GM12878 (cell line): Measurements from ENCODE around the gene SAXO1.

Source experiments
- ATF7 ChIP-seq: fragments of 450-650 bp; IDR thresholded peaks from 2 replicates; pipeline ENCODE4 v1.6.1; 2016; ENCODE audit warnings: low read depth, mild to moderate bottlenecking
- CBX5 ChIP-seq: sonication (generic); IDR thresholded peaks from 2 replicates; pipeline ENCODE4 v1.6.1; 2016; ENCODE audit warnings: low read depth, moderate library complexity, mild to moderate bottlenecking, inconsistent platforms
- POLR2A ChIP-seq: IDR thresholded peaks from 2 replicates; pipeline ENCODE4 v1.6.1; 2011; ENCODE audit warnings: low read depth, mild to moderate bottlenecking, low read length
- TF ChIP-seq, protein P1 (sequence below): IDR thresholded peaks from 2 replicates; pipeline ENCODE4 v1.6.1; 2012; ENCODE audit warnings: mild to moderate bottlenecking, low read depth, low read length
- TF ChIP-seq, protein P2 (sequence below): fragments of 450-650 bp; conservative IDR thresholded peaks from 2 replicates; pipeline ENCODE4 v1.6.1; 2017; ENCODE audit warnings: mild to moderate bottlenecking, moderate library complexity
- TF ChIP-seq, protein P3 (sequence below): fragments of 450-650 bp; IDR thresholded peaks from 2 replicates; pipeline ENCODE4 v1.6.1; 2017; ENCODE audit warnings: mild to moderate bottlenecking, moderate library complexity
- TF ChIP-seq, protein P4 (sequence below): IDR thresholded peaks from 2 replicates; pipeline ENCODE4 v1.6.1; 2011; ENCODE audit warnings: mild to moderate bottlenecking, low read depth, low read length, moderate library complexity; ENCODE audit not compliant: insufficient replicate concordance

DNA sequence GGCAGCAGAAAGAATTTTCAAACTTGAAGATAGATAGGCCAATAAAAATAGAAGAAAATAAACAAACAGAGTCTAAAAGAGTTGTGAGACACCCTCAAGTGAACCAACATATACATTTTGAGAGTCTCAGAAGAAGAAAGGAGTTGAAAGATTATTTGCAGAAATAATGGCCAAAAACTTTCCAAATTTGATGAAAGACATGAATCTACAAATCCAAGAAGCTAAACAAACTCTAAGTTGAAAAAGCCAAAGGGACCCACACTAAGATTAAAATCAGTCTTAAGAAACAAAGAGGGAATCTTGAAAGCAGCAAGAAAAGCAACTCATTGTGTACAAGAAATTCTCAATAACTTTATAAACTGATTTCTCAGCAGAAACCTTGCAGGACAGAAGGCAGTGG is 137.0 kb downstream of the SAXO1 start:
- TF ChIP-seq CBX5 (no peak), POLR2A (no peak), ATF7 (no peak)
- TF ChIP-seq, protein P1, sequence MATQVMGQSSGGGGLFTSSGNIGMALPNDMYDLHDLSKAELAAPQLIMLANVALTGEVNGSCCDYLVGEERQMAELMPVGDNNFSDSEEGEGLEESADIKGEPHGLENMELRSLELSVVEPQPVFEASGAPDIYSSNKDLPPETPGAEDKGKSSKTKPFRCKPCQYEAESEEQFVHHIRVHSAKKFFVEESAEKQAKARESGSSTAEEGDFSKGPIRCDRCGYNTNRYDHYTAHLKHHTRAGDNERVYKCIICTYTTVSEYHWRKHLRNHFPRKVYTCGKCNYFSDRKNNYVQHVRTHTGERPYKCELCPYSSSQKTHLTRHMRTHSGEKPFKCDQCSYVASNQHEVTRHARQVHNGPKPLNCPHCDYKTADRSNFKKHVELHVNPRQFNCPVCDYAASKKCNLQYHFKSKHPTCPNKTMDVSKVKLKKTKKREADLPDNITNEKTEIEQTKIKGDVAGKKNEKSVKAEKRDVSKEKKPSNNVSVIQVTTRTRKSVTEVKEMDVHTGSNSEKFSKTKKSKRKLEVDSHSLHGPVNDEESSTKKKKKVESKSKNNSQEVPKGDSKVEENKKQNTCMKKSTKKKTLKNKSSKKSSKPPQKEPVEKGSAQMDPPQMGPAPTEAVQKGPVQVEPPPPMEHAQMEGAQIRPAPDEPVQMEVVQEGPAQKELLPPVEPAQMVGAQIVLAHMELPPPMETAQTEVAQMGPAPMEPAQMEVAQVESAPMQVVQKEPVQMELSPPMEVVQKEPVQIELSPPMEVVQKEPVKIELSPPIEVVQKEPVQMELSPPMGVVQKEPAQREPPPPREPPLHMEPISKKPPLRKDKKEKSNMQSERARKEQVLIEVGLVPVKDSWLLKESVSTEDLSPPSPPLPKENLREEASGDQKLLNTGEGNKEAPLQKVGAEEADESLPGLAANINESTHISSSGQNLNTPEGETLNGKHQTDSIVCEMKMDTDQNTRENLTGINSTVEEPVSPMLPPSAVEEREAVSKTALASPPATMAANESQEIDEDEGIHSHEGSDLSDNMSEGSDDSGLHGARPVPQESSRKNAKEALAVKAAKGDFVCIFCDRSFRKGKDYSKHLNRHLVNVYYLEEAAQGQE: no peak
- TF ChIP-seq, protein P2, sequence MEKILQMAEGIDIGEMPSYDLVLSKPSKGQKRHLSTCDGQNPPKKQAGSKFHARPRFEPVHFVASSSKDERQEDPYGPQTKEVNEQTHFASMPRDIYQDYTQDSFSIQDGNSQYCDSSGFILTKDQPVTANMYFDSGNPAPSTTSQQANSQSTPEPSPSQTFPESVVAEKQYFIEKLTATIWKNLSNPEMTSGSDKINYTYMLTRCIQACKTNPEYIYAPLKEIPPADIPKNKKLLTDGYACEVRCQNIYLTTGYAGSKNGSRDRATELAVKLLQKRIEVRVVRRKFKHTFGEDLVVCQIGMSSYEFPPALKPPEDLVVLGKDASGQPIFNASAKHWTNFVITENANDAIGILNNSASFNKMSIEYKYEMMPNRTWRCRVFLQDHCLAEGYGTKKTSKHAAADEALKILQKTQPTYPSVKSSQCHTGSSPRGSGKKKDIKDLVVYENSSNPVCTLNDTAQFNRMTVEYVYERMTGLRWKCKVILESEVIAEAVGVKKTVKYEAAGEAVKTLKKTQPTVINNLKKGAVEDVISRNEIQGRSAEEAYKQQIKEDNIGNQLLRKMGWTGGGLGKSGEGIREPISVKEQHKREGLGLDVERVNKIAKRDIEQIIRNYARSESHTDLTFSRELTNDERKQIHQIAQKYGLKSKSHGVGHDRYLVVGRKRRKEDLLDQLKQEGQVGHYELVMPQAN: no peak
- TF ChIP-seq, protein P3, sequence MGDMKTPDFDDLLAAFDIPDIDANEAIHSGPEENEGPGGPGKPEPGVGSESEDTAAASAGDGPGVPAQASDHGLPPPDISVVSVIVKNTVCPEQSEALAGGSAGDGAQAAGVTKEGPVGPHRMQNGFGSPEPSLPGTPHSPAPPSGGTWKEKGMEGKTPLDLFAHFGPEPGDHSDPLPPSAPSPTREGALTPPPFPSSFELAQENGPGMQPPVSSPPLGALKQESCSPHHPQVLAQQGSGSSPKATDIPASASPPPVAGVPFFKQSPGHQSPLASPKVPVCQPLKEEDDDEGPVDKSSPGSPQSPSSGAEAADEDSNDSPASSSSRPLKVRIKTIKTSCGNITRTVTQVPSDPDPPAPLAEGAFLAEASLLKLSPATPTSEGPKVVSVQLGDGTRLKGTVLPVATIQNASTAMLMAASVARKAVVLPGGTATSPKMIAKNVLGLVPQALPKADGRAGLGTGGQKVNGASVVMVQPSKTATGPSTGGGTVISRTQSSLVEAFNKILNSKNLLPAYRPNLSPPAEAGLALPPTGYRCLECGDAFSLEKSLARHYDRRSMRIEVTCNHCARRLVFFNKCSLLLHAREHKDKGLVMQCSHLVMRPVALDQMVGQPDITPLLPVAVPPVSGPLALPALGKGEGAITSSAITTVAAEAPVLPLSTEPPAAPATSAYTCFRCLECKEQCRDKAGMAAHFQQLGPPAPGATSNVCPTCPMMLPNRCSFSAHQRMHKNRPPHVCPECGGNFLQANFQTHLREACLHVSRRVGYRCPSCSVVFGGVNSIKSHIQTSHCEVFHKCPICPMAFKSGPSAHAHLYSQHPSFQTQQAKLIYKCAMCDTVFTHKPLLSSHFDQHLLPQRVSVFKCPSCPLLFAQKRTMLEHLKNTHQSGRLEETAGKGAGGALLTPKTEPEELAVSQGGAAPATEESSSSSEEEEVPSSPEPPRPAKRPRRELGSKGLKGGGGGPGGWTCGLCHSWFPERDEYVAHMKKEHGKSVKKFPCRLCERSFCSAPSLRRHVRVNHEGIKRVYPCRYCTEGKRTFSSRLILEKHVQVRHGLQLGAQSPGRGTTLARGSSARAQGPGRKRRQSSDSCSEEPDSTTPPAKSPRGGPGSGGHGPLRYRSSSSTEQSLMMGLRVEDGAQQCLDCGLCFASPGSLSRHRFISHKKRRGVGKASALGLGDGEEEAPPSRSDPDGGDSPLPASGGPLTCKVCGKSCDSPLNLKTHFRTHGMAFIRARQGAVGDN: no peak
- TF ChIP-seq, protein P4, sequence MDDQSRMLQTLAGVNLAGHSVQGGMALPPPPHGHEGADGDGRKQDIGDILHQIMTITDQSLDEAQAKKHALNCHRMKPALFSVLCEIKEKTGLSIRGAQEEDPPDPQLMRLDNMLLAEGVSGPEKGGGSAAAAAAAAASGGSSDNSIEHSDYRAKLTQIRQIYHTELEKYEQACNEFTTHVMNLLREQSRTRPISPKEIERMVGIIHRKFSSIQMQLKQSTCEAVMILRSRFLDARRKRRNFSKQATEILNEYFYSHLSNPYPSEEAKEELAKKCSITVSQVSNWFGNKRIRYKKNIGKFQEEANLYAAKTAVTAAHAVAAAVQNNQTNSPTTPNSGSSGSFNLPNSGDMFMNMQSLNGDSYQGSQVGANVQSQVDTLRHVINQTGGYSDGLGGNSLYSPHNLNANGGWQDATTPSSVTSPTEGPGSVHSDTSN: no peak
